GM12801 (cell line): ENCODE results near the gene ZNF248.

Source experiments
- CTCF ChIP-seq: IDR thresholded peaks from one replicate; pipeline ENCODE4 v1.5.1; 2011; ENCODE audit warnings: control low read depth; ENCODE audit not compliant: insufficient read length; ENCODE audit errors: extremely low read depth

Gene ZNF248

GRCh38 chr10:37762287-37762686 lies 95.1 kb downstream of the ZNF248 start:
- TF ChIP-seq CTCF, result no peak

DNA sequence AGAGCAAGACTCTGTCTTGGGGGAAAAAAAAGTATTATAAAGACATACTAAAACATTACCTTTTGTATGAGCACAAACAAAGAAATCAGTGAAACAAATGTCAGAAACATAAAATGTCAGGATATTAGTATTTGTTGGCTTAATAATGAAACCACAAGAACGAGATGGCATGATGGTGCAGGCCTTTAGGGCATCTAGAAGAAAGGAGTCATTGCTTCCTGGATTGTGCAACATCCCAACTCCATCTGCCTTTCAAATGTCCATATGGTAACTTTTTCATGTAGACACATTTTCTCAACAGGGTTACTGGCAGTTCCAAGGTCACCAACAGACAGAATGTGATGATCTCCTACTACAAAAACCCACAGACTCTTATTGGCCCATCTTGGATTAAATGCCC lies 96.6 kb downstream of the ZNF248 start:
- TF ChIP-seq CTCF, result no peak

GRCh38 chr10:37758074-37758473 lies 99.3 kb downstream of the ZNF248 start:
- no peak for TF ChIP-seq CTCF

DNA sequence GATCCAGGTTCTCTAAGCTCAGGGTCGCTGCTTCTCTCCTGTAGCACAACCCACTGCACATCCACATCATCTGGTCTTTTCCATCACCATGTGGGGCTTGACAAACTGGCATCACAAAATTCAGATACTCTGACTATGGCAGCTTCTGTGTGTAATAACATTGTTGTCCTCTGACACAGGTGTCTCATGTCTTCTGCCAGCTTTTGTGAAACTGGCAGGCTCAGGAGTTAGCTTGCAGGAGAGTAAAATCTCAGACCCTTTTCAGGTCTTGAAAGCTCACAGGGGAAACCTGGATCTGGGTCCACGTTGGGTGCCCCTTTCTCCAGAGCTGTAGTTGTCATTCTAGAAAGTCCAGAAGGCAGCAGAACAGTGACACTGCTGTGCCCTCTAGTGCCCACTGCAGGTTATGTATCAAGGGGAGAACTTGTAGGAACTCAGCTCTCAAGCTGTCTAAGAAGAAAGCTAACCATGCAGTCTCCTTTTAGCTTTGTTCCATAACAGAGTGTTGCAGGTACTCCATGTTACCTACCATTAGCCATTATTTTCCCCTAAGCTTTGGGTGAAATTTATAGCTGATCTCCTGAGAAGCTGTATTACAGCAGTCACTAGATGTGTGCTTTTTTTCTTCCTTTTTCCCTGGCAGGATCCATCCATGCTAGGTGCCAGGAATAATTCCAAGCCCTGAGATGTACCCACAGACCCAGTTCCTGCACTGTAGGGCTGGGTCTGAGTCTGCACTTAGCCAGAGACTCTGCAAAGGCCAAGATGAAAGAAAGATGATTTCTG lies 102.7 kb downstream of the ZNF248 start:
- no peak for TF ChIP-seq CTCF

DNA sequence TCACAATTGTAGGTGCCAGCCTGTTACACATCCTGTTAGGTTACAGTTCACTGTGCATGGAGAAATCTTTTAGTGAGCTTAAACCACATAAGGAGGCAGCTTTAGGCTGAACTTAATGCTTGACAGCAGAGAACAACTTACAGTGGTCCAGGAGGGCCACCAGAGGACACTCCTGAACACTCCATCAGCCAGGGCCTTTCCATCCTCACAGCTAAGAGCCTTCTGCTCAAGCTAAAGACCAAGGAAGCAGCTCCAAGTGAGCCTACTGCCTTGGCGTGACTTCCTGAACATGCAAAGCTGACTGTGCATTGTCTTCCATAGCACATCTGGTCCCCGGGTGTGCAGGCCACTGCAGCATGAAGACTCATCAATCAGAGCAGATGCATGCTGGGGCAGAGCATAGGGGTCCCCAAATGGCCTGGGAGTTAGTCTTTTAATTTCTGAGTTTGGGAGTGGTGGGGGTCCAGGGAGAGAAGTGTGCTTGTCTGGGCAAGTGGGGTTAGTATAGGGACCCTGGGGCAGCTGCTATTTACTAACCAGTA lies 105.0 kb downstream of the ZNF248 start:
- TF ChIP-seq CTCF, result no peak

GRCh38 chr10:37748170-37748569 lies 109.2 kb downstream of the ZNF248 start:
- TF ChIP-seq CTCF, result no peak

DNA sequence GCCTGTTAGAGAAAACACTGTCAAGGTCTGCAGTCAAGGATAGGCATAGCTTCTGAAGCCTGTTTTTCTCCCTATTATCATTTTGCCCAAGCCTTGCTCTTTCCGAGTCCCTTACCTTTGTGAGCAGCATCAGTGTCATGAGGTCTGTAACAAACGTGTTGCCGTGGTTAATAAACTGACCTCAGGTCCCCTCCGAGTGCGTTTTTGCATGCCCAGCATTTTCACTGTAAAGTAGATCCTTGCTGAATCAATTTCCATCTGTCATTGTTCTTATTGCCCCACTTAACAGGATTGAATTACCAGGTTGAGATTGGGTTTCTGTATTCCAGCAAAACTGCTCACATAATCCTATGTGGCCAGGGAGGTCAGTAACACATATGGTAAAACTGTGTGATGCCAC lies 110.3 kb downstream of the ZNF248 start:
- TF ChIP-seq CTCF, result no peak
